GM19324 (cell line): ENCODE results near the gene CHD9.
"Not testable (repeated sequence)": the region's sequence is repeated elsewhere in the genome, so short reads cannot be mapped to it uniquely, and the experiment has no call there.

Experiments
- ATAC-seq: cut with Tn5 transposase; IDR thresholded peaks from one replicate; pipeline ENCODE4 v1.9.1; 2021; ENCODE audit warnings: mild to moderate bottlenecking, moderate library complexity; ENCODE audit not compliant: unreplicated experiment, low FRiP score

Gene CHD9

DNA sequence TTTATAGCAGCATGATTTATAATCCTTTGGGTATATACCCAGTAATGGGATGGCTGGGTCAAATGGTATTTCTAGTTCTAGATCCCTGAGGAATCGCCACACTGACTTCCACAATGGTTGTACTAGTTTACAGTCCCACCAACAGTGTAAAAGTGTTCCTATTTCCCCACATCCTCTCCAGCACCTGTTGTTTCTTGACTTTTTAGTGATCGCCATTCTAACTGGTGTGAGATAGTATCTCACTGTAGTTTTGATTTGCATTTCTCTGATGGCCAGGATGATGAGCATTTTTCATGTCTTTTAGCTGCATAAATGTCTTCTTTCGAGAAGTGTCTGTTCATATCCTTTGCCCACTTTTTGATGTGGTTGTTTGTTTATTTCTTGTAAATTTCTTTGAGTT, 276.2 kb downstream of the CHD9 start:
- ATAC-seq = not testable (repeated sequence)

DNA sequence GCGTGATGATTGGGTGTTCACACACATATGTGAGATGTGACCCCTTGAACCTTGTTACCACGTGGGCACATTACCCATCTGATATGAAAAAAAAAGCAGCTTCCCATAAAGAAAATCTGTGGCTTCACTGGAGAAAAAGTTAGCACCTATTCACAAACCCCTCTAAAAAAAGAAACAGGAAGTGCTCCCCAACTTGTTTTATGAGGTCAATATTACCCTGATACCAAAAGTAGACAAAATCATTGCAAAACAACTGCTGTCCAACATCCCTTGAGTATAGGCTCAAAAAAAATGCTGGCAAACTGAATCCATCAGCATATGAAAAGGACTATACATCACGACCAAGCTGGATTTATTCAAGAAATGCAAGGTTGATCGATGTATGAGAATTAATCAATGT, 279.8 kb downstream of the CHD9 start:
- ATAC-seq = no peak

DNA sequence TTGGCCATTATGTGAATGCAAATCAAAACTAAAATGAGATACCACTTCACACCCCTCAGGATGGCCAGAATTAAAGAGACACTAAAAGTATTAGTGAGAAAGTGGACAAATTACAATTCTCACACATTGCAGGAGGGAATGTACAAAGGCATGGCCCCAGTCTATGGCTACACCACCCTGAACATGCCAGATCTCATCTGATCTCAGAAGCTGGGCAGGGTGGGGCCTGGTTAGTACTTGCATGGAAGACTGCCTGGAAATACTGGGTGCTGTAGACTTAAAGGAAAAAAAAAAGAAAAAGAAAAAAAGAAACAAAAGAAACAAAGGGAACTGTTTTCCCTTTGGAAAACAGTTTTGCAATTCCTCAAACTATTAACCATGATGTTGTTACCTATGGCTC, 282.5 kb downstream of the CHD9 start:
- ATAC-seq = no peak

DNA sequence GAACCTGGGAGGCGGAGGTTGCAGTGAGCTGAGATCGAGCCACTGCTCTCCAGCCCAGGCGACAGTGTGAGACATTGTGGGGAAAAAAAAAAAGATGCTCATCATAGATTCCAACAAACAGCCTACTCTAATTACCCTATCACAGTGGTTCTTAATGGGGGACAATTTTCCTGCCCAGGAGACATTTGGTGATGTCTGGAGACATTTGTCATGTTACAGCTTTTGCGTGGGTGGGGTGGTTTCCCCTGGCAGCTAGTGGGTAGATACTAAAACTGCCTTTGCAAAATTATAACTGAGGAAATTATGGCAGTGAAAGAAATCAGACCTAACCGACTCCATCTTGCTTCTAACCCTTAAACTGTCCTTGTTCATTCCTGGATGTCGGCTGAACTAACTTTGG, 287.0 kb downstream of the CHD9 start:
- no peak for ATAC-seq

DNA sequence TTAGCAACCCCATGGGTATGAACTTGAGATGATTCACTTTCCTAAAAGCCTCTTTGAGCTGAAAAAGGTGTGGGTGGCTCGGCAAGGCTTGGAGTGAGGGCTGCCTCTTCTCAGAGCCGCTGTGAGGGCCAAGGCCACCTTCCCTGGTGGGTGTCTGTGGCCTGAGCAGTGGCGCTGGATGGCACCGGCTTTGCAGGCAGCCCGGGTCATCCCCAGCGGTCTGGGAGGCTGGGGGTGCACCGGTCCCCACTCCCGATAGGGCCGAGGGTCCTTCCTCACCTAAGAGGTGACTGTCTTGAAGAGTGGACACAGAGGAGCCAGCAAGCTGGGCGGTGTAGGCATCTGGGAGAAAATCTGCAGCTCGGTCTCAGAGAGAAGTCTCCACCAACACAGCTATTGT, 300.3 kb downstream of the CHD9 start:
- ATAC-seq = no peak

DNA sequence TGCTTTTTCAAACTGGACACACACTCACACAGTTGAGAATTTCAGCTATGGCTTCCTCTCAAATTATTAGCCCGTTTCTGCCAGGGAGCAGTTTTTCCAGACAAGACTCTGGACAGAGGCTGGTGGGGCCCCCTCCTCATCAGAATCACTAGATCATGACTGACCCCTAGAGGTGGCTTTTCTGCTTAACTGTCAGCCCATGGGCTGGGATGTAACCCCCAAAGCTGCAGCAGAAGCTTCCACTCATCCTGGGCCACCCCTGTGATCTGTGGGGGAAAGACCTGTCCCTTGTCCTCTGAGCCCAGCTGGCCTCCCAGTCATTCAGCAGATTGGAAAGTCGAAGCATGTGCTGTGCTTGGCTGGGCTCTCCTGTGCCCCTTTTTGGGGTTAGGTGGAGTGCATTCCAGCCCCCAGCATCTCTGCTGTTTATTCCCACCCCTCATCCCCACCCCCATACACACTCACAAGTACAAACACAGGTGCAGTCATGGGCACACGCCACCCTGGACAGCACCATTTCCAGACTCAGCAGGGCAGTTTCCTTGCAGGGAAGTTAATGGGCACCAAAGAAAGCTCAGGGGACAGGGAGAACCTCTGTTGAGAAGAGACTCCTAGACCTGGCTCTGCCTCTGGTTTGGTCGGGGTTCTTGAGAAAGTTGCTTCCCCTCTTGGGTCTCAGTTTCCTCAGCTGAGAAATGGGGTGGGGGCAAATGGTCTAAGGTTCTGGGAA, 301.9 kb downstream of the CHD9 start:
- no peak for ATAC-seq

DNA sequence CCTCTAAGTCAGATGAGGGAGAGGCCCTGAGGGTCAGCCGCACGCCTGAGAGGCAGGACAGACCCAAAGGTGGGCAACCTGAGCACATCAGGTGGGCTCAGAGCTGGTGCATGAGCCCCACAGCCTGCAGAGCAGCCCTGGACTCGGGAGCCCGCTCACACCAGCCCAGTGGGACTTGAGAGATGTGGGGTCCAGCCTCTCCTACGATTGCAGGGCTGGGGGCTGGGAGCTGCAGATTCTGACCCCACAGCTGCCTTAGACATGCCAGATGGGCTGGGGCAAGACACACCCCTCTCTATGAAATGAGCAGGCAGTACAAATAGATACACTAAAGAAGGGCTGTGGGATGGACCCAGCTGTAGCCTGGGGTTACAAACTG, 302.4 kb downstream of the CHD9 start:
- ATAC-seq = no peak

DNA sequence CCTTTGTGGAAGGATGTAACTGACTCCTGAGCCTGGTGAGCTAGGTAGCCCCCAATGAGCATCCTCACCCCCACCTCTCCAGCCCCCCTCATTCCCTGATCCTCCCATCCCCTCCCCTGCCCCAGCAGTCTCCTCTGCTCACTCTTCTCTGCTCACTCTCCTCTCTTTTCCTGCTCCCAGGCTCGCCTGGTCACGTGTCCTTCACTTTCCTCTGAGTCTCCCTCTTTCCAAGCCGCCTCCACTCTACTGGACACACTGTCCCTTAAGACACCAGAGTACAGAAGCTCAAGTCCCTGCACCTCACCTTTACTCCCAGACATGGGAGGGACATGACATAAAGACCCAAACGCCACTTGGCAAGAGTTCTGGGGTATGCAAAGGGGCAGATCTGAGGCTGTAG, 303.2 kb downstream of the CHD9 start:
- no peak for ATAC-seq

DNA sequence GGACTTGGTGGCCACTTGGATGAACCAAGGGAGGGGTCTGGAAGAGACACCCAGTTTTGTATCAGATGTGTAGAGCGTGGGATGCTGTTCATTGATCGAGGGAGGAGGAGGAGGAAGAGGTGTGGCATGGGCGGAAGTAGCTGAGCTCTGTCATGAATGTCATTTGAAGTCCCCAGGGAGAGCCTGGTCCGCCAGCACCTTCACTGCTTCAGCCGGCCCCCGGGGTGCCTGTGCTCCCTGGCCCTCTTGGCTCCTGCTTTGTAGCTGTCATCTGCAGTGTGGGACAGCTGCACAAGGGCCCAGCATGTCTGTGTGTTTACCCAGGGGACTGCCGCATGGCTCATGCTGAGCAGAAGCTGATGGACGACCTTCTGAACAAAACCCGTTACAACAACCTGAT, 304.1 kb downstream of the CHD9 start:
- ATAC-seq = no peak

DNA sequence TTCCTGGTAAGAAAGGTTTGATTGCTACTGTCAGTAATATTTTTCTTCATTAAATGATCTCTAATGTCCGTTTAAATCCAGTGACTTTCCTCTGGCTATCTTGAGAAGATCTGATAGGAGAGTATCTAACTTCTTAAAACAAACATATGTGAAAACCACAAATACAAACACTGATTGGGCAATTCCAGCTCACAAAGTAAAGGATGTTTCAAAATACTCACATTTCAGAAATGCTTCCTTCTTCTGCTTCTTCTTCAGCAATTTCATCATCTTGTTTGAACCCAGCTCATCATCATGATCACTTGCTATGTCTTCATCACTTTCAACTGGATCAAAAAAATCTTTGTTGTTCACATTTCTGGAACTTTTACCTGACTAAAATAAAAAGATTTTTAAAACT, 315.1 kb downstream of the CHD9 start:
- no peak for ATAC-seq

DNA sequence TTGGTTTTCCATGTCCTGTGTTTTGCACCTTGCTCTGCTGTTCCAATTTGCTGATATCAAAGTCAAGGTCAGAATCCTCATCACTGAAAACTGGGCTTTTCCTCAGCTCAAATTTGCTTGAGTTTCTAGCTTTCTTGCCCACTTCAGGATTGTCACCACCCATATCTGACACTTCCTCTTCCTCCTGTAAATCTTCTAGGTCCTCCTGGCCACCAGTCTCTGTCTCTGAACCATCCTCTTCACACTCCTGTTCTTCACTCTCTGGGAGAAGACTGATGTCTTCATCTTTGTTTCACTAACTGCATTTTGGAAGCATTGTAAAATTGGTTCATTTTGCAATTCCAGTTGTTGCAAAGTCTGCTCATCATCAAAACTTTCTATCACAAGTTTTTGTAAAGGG, 316.0 kb downstream of the CHD9 start:
- ATAC-seq = no peak

DNA sequence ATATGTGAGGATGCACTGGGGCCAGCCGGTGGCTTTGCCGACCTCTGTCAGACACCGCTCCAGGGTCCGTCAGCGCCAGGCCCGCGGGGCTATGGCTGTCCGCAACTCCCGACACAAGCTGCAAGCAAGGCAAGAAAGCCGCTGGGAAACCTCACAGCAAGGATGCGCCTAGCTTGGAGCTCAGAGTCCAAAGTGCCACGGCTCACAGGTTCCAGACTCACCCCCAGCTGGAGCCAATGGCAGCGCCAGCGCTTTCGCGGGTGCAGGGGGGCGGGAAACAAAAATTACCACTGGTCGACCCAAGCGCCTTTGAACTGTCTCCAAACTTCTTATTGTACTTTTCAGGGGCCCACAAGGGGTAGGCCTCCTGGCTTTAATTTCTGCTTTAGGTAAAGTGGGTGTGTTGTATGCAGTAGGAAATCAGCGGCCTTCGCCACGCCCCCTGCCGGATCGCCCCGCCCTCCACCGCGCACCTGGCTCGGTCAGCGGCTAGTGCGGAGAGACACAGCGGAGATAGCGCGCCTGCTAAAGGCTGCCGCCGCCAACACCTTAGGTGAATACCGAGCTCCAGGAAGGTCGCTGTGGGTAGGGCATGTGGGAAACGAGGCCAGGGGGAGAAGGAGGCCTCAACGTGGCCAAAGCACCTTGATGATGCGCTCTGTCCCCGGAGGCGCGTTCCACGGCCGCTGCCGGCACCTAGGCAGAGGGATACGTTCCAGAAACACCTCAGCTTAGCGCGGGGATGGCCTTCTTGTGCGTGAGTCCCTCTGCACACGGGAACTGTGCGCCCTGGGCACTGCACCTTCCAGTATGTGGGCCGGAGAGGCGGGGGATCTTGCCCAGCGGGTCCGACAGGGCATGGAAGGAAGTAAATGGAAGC, 318.4 kb downstream of the CHD9 start:
- ATAC-seq = no peak

DNA sequence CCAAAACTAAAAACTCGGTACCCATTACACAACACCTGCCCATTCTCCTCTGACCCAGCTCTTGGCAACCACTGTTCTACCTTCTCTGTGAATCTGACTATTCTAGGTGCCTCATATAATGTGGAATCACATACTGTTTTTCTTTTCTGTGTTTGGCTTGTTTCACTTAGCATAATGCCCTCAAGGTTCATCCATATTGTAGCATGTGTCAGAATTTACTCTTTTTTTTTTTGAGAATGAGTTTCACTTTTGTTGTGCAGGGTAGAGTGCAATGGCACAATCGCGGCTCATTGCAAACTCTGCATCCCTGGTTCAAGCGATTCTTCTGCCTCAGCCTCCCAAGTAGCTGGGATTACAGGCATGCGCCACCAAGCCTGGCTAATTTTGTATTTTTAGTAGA, 320.0 kb downstream of the CHD9 start:
- ATAC-seq = no peak

DNA sequence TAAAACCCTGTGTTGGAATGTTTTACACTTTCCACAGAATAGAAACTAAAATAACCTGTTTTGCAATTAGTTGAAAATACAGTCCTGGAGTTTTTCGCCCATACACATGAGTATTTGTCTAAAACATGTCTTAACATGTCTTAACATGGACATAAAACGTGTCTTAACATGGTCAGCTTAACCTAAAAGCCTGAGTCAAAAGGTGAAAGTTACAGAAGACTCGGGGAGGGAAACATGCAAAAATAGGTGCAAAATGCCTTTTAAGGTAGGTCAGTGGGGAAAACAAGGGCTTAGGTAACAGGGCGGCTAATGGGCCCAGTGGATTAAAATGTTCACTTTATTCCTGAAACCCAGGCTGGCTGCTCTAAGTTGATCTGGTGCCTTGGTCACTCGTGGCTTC, 323.3 kb downstream of the CHD9 start:
- no peak for ATAC-seq
